Stomach (tissue), 9 donors: ENCODE results near the gene SLFNL1. TPM values are rescaled to one million over a fixed set of nuclear protein-coding genes. Genes with fewer than 3 reads are reported as not detected.

Experiments used
- DNase-seq, 2 donors: peaks; one replicate each; pipeline versions ENCODE4 v3.0.0 to v3.0.0-alpha.2; 2013 to 2019
- H3K27ac ChIP-seq, 5 donors: fragments of 200-600 bp in 4 of 5; sonication (generic) in 4 of 5; one replicate each; pipeline ENCODE4 v1.5.1; 2013 to 2019; ENCODE audit warnings: mild to moderate bottlenecking in 1 of 5, moderate library complexity in 1 of 5
- H3K27me3 ChIP-seq, 3 donors: fragments of 200-600 bp; sonication (generic); one replicate each; pipeline ENCODE4 v1.5.1; 2017 to 2019; ENCODE audit warnings: mixed run types in 1 of 3
- H3K36me3 ChIP-seq, 4 donors: fragments of 200-600 bp; sonication (generic); 1 replicate in 3 of 4; 2 replicates in 1 of 4; pipeline ENCODE4 v1.5.1; 2016 to 2019
- H3K4me1 ChIP-seq, 4 donors: fragments of 200-600 bp; sonication (generic); one replicate each; pipeline ENCODE4 v1.5.1; 2016 to 2019
- H3K4me3 ChIP-seq, 4 donors: fragments of 200-600 bp; sonication (generic) in 3 of 4; one replicate each; pipeline ENCODE4 v1.5.1; 2016 to 2019; ENCODE audit warnings: mild to moderate bottlenecking in 1 of 4
- H3K9me3 ChIP-seq, 4 donors: fragments of 200-600 bp; sonication (generic); one replicate each; pipeline ENCODE4 v1.5.1; 2016 to 2019
- EP300 ChIP-seq: sonication (generic); formaldehyde crosslinking; IDR thresholded peaks from one replicate; pipeline ENCODE4 v1.6.1; 2017; ENCODE audit warnings: antibody characterized with exemption
- POLR2A ChIP-seq, 4 donors: fragments of 450-650 bp; IDR thresholded peaks; one replicate each; pipeline ENCODE4 v1.6.1; 2016; ENCODE audit warnings: antibody characterized with exemption in 4 of 4, control low read depth in 2 of 4, mild to moderate bottlenecking in 1 of 4, moderate library complexity in 1 of 4
- POLR2AphosphoS5 ChIP-seq, 3 donors: sonication (generic); formaldehyde crosslinking; IDR thresholded peaks; one replicate each; pipeline ENCODE4 v1.6.1; 2016; ENCODE audit warnings: antibody characterized with exemption in 3 of 3
- WGBS, 5 donors: extraction: QIAGEN DNeasy Blood & Tissue Kit in 3 of 5; methylation state at CpG; one replicate each; pipeline versions ENCODE4 v1.1.5 to v1.1.7; 2013 to 2018; 5-methylcytosine and 5-hydroxymethylcytosine counted together
- intact Hi-C: fragments of 100-400 bp; cut with DNase I; formaldehyde crosslinking; loops from one replicate; pipeline ENCODE4 v1.15.1; 2023; ENCODE audit warnings: low total_unique reads
- polyA plus RNA-seq, 3 donors: library from polyadenylated mRNA; stranded (reverse); fragments of 200-250 nt; gene quantifications; one replicate each; pipeline ENCODE4 v1.2.3, GENCODE V29; 2013
- total RNA-seq, 5 donors: library from RNA; depleted of rRNA; stranded (reverse); fragments of >200 nt; gene quantifications; one replicate each; pipeline versions ENCODE4 v1.1.0 to v1.2.3, GENCODE V29; 2014 to 2016
- TF ChIP-seq, protein P1 (sequence below), 7 experiments: fragments of 450-650 bp in 4 of 7; fragments of 200-600 bp in 3 of 7; sonication (generic) in 3 of 7; IDR thresholded peaks; one replicate each; pipeline ENCODE4 v1.5.1; 2016 to 2019; ENCODE audit warnings: antibody characterized with exemption in 7 of 7, control low read depth in 2 of 7, mild to moderate bottlenecking in 1 of 7
- donor health status: healthy with polysubstance abuse.
- donor health status: Bipolar disorder and iron deficiency.
- donor health status: healthy.

SLFNL1 gene
- total and polyA plus RNA-seq, 8 donors = 0.25 to 10.5 (median 0.73) TPM; not detected in 3

DNA sequence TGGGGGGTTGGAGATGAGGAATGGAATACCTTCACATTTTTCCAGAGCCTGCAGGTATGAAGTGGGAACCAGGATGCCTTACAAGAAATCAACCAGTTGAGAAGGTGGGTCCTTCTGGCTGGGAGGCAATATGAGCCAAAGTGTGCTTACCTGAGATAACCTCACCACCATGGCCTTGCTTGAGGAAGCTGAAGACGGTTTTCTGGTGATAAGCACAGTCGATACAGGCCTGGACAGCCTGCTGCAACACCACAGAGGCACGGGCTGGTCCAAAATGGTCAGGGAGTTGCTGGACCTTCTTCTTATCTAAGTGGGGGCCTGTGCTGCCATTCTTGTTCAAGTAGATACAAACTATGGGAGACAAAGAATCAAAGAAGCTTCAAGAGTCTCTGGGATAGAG lies 27.0 kb upstream of the SLFNL1 start:
- Histone ChIP-seq H3K9me3 (no peaks in the 10 kb centered on the region), H3K27me3 (no peaks in the 10 kb centered on the region), H3K27ac (no peak overlapping the region), H3K4me1 (peaks cover 17 to 32% (median 25%) of the 10 kb centered on the region in 4 donors), H3K36me3 (peaks cover 13 to 78% (median 57%) of the 10 kb centered on the region in 4 donors), H3K4me3 (no peak overlapping the region)
- intact Hi-C loops = no loop called here
- WGBS, 5 donors = 31 to 77% (median 50%) methylated on average over 3 of the region's 3 CpGs
- no peak for TF ChIP-seq EP300
- TF ChIP-seq POLR2AphosphoS5 (IDR thresholded peaks at IDR 0.05) = no peak
- no peak for TF ChIP-seq POLR2A (IDR thresholded peaks at IDR 0.05)
- TF ChIP-seq, protein P1, sequence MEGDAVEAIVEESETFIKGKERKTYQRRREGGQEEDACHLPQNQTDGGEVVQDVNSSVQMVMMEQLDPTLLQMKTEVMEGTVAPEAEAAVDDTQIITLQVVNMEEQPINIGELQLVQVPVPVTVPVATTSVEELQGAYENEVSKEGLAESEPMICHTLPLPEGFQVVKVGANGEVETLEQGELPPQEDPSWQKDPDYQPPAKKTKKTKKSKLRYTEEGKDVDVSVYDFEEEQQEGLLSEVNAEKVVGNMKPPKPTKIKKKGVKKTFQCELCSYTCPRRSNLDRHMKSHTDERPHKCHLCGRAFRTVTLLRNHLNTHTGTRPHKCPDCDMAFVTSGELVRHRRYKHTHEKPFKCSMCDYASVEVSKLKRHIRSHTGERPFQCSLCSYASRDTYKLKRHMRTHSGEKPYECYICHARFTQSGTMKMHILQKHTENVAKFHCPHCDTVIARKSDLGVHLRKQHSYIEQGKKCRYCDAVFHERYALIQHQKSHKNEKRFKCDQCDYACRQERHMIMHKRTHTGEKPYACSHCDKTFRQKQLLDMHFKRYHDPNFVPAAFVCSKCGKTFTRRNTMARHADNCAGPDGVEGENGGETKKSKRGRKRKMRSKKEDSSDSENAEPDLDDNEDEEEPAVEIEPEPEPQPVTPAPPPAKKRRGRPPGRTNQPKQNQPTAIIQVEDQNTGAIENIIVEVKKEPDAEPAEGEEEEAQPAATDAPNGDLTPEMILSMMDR (IDR thresholded peaks at IDR 0.05) = no peak
- DNase-seq = no peak

DNA sequence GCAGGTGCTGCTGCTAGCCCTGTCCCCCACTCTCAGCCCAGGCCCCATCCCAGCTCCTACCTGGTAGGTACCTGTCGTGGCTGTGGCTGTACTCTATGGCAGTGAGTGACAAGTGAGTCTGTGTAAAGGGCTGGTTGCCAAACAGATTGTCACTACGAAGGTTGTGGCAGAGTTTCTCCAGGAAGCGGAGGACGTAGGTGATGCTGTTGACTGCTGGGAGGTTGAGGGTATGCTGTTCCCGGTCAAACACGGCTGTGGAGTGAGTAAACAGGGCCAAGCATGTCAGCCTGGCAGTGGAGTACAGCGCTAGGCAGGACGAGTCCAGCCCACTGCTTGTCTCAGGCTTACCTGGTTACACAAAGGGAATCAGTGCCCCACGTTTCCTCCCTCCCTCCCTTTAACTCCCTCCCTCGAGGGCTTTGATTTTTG lies 24.8 kb upstream of the SLFNL1 start:
- WGBS, 5 donors = 36 to 56% (median 40%) methylated on average over 10 of the region's 10 CpGs
- Histone ChIP-seq H3K27ac (peak overlapping the region; percentile 71 to 90 (median 80)), H3K9me3 (no peaks in the 10 kb centered on the region), H3K4me3 (no peak overlapping the region), H3K4me1 (peaks cover 17 to 32% (median 25%) of the 10 kb centered on the region in 4 donors), H3K27me3 (no peaks in the 10 kb centered on the region), H3K36me3 (peaks cover 13 to 83% (median 52%) of the 10 kb centered on the region in 4 donors)
- DNase-seq = peak; percentile 76
- intact Hi-C loops = no loop called here
- peak in 2 of 3 donors; percentile 59 for TF ChIP-seq POLR2AphosphoS5 (IDR thresholded peaks at IDR 0.05)
- no peak for TF ChIP-seq EP300

DNA sequence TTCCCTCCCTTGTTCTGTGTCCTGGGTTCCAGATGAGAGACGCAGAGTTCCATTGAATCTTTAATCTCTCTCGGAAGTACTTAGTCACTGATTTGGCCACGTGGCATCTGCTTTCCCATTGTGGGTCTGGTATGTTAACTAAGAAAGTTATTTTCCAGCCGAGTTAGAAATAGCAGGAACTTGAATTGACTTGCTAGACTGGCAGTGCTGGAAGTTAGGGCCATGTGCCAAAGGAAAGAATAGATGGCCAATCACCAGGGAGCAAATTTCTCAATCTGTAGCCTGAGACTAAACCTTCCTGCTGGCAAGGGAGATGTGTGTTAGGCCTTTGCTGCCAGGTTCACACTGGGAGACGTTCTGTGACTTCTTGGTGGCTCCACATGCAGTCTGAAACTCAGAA lies 24.2 kb upstream of the SLFNL1 start:
- intact Hi-C loops = no loop called here
- Histone ChIP-seq H3K27ac (peak overlapping the region; percentile 71 to 90 (median 80)), H3K36me3 (peaks cover 13 to 87% (median 56%) of the 10 kb centered on the region in 4 donors), H3K9me3 (no peaks in the 10 kb centered on the region), H3K4me1 (peaks cover 17 to 32% (median 25%) of the 10 kb centered on the region in 4 donors), H3K4me3 (peak overlapping the region in 1 of 4 donors; percentile 23), H3K27me3 (no peaks in the 10 kb centered on the region)
- WGBS, 5 donors = 23 to 43% (median 26%) methylated on average over 5 of the region's 5 CpGs
- peak; percentile 41 to 82 for DNase-seq
- peak; percentile 21 to 78 (median 54) for TF ChIP-seq POLR2AphosphoS5 (IDR thresholded peaks at IDR 0.05)
- no peak for TF ChIP-seq POLR2A (IDR thresholded peaks at IDR 0.05)

DNA sequence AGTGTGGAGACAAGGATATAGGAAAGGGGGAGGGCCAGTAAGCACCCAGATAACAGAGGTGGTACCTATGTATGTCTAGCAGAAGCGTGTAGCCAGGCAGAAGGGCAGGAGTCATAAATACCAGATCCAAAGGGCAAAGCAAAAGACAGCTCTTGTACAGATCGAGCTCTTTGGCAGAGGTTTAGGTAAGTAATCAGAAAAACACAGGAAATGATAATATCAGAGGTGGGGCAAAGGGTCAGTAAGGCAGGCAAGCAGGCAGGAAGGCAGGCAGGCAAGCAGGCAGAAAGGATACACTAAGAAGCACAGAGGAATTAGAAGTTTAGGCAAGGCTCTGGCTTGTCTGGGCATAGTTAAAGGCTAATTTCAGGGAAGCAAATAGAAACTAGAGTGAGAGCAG lies 22.7 kb upstream of the SLFNL1 start:
- no peak for TF ChIP-seq POLR2A (IDR thresholded peaks at IDR 0.05)
- peak in 1 of 3 donors; percentile 10 for TF ChIP-seq POLR2AphosphoS5 (IDR thresholded peaks at IDR 0.05)
- TF ChIP-seq EP300 = no peak
- TF ChIP-seq, protein P1 (IDR thresholded peaks at IDR 0.05) = no peak
- H3K27me3 ChIP-seq = no peaks in the 10 kb centered on the region
- no peak overlapping the region for H3K4me3 ChIP-seq
- no peaks in the 10 kb centered on the region for H3K9me3 ChIP-seq
- peak overlapping the region in 4 of 5 donors; percentile 11 to 90 (median 80) for H3K27ac ChIP-seq
- H3K36me3 ChIP-seq = peaks cover 19 to 92% (median 57%) of the 10 kb centered on the region in 4 donors
- DNase-seq = no peak
- 25 to 64% (median 44%) methylated on average over 2 of the region's 2 CpGs for WGBS, 5 donors
- intact Hi-C loops = no loop called here
- H3K4me1 ChIP-seq = peaks cover 17 to 32% (median 25%) of the 10 kb centered on the region in 4 donors

DNA sequence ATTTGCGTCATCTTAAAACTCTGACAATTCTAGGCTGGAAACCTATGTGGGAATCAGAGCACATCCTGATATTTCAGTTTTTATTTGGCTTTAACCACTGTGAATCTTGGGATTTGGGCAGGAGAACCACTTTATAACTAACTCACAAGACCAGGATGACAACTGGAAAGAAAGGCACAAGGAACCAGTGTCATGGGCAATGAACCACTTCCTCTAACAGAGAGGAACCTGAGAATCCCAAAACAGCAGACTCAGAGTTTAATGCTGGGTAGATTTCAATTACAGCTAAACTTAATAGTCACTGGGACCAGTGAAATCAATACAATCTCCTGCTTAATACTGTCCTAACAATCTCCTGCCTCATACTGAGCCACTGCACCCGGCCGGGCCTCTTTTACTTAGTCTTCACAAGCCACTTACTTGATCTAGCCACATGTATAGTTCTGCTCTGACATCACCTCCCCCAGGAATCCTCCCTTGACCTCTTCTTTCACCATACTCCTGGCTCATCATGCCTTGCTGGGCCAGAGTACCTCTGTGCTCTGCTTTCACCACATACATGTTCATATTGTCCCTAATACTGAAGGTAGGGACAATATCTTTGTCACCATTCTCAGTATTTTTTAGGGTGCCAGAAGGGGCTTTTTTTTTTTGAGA lies 20.2 kb upstream of the SLFNL1 start:
- Histone ChIP-seq H3K36me3 (peaks cover 16 to 96% (median 63%) of the 10 kb centered on the region in 4 donors), H3K27ac (no peak overlapping the region), H3K9me3 (no peaks in the 10 kb centered on the region), H3K4me1 (peaks cover 13 to 28% (median 22%) of the 10 kb centered on the region in 4 donors), H3K4me3 (no peak overlapping the region), H3K27me3 (no peaks in the 10 kb centered on the region)
- intact Hi-C loops = no loop called here
- TF ChIP-seq, protein P1 (IDR thresholded peaks at IDR 0.05) = no peak
- TF ChIP-seq POLR2A (IDR thresholded peaks at IDR 0.05) = no peak
- TF ChIP-seq POLR2AphosphoS5 (IDR thresholded peaks at IDR 0.05) = no peak
- TF ChIP-seq EP300 = no peak
- 90 to 97% (median 96%) methylated on average over 3 of the region's 3 CpGs for WGBS, 5 donors
- DNase-seq = no peak
